Natural killer cell (primary cell): ENCODE data around the gene ZDHHC14. TPM values are rescaled to one million over a fixed set of nuclear protein-coding genes. Genes with fewer than 3 reads are reported as not detected.

Experiments
- ATAC-seq, 3 donors: fragments of 150-1000 bp in 2 of 3; fragments of 200-7000 bp in 1 of 3; cut with Tn5 transposase; 1 replicate in 1 of 3; 2 replicates in 2 of 3; pipeline ENCODE4 v1.10.0; 2021; ENCODE audit warnings: mild to moderate bottlenecking in 2 of 3, moderate library complexity in 2 of 3
- DNase-seq, 2 donors: peaks; one replicate each; pipeline versions ENCODE4 v3.0.0 to v3.0.0-alpha.2; 2013 to 2021; ENCODE audit warnings: mixed read lengths in 1 of 2
- H3K27ac ChIP-seq: one replicate; pipeline ENCODE4 v1.5.1; 2013; ENCODE audit warnings: mild to moderate bottlenecking, low read length
- H3K27me3 ChIP-seq: one replicate; pipeline ENCODE4 v1.6.1; 2013; ENCODE audit warnings: low read length; ENCODE audit not compliant: control insufficient read depth, insufficient read depth
- H3K36me3 ChIP-seq: one replicate; pipeline ENCODE4 v1.6.1; 2013; ENCODE audit warnings: low read length; ENCODE audit not compliant: control insufficient read depth, insufficient read depth
- H3K4me1 ChIP-seq: one replicate; pipeline ENCODE4 v1.6.1; 2013; ENCODE audit warnings: low read length; ENCODE audit not compliant: control insufficient read depth, insufficient read depth
- H3K4me3 ChIP-seq: one replicate; pipeline ENCODE4 v1.5.1; 2013; ENCODE audit warnings: low read length
- H3K9me3 ChIP-seq: one replicate; pipeline ENCODE4 v1.6.1; 2013; ENCODE audit warnings: low read length; ENCODE audit not compliant: control insufficient read depth, insufficient read depth
- H3K27ac Mint-ChIP-seq, 2 donors: one replicate each; pipeline ENCODE4 v1.8.0; 2022; ENCODE audit warnings: mild to moderate bottlenecking in 2 of 2, mixed read lengths in 2 of 2, moderate library complexity in 1 of 2
- H3K27me3 Mint-ChIP-seq, 2 donors: one replicate each; pipeline ENCODE4 v1.8.0; 2022; ENCODE audit warnings: low read depth in 2 of 2, mixed read lengths in 2 of 2
- H3K36me3 Mint-ChIP-seq: one replicate; pipeline ENCODE4 v1.8.0; 2022; ENCODE audit warnings: mixed read lengths
- H3K4me1 Mint-ChIP-seq, 2 donors: one replicate each; pipeline ENCODE4 v1.8.0; 2022; ENCODE audit warnings: mixed read lengths in 2 of 2
- H3K4me3 Mint-ChIP-seq: one replicate; pipeline ENCODE4 v1.8.0; 2022; ENCODE audit warnings: mild to moderate bottlenecking, moderate library complexity, mixed read lengths
- H3K9me3 Mint-ChIP-seq, 2 donors: one replicate each; pipeline ENCODE4 v1.8.0; 2022; ENCODE audit warnings: mixed read lengths in 2 of 2
- CTCF ChIP-seq: fragments of 200-600 bp; IDR thresholded peaks from one replicate; pipeline ENCODE4 v1.8.0; 2022; ENCODE audit warnings: antibody characterized with exemption
- WGBS: methylation state at CpG from one replicate; pipeline ENCODE4 v1.1.7; 2013; ENCODE audit warnings: missing lambda C conversion rate; ENCODE audit not compliant: insufficient coverage; 5-methylcytosine and 5-hydroxymethylcytosine counted together
- intact Hi-C: fragments of 100-400 bp; cut with micrococcal nuclease; formaldehyde crosslinking; loops from one replicate; pipeline ENCODE4 v1.14.2; 2022
- total RNA-seq, 4 donors: library from RNA; stranded (reverse); fragments of 120-200 nt in 1 of 4; gene quantifications; one replicate each; pipeline versions ENCODE4 v1.2.3 to v1.2.4, GENCODE V29; 2013 to 2022

Gene ZDHHC14
- total RNA-seq, 3 donors from 2014 or later (not counting 1 experiment from before 2014, with no cell fraction given): 6.7 to 11.3 (median 10.6) TPM

- Histone ChIP-seq H3K36me3 (no peaks in the 10 kb centered on the region), H3K27ac (no peak overlapping the region), H3K4me1 (peaks cover 9% of the 10 kb centered on the region), H3K27me3 (no peaks in the 10 kb centered on the region), H3K9me3 (peaks cover 3% of the 10 kb centered on the region), H3K4me3 (no peak overlapping the region)
- no peaks in the 10 kb centered on the region for H3K36me3 Mint-ChIP-seq
- H3K27me3 Mint-ChIP-seq: peaks cover 0 to 8% of the 10 kb centered on the region in 2 donors
- no peak for ATAC-seq
- DNase-seq: no peak
- peaks cover 7 to 9% of the 10 kb centered on the region in 2 donors for H3K4me1 Mint-ChIP-seq
- peaks cover 0 to 2% of the 10 kb centered on the region in 2 donors for H3K9me3 Mint-ChIP-seq
- WGBS: 95% methylated on average over 3 of the region's 3 CpGs
- H3K4me3 Mint-ChIP-seq: no peak overlapping the region
- intact Hi-C loops: no loop called here
- no peak for TF ChIP-seq CTCF
- H3K27ac Mint-ChIP-seq: no peak overlapping the region
Observed at GRCh38 chr6:157492741-157493140, 111.8 kb downstream of the ZDHHC14 start.

DNA sequence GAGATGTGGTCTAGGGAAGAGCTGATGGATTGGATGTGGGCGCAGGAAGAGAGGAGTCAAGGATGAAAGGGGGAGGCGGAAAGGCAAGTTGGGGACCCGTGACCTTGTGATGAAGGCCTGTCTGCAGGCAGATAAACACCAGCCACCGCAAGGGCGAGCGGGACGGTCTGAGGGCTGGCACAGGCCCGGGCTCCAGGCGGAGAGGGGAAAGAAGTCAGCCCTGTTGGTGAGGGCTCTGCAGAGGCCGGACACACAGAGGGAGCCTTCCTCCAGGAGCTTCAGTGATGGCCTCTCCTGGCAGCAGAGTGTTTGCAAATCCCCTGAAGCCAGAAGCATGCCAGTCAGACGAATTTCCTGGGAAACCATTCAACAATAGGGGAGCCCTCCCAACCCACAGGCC, 112.2 kb downstream of the ZDHHC14 start:
- intact Hi-C loops: no loop called here
- TF ChIP-seq CTCF: no peak

DNA sequence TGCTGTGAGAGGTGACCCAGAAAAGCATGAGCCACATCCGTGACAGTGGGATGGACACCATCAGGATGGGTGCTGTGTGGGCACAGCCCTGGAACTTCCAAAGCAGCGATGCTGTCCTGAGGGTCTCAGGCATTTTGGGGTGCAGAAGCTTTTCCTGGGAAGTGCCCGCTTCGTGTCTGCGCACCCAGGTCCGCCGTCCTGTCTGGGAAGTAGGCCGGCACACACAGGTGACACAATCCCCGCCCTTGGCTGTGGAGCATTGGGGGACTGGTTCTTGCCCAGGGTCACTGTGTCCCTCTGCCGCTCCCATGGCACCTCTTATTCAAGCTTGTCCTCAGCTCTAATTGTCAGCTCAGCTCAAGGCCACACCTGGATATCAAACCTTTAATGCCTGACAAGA, 112.6 kb downstream of the ZDHHC14 start:
- ATAC-seq: no peak
- intact Hi-C loops: no loop called here
- Mint-ChIP-seq H3K4me1 (peaks cover 10 to 14% of the 10 kb centered on the region in 2 donors), H3K9me3 (peaks cover 0 to 2% of the 10 kb centered on the region in 2 donors), H3K36me3 (no peaks in the 10 kb centered on the region), H3K4me3 (no peak overlapping the region), H3K27me3 (peaks cover 0 to 7% of the 10 kb centered on the region in 2 donors), H3K27ac (no peak overlapping the region)
- H3K27ac ChIP-seq: no peak overlapping the region
- no peaks in the 10 kb centered on the region for H3K36me3 ChIP-seq
- no peak for TF ChIP-seq CTCF
- H3K9me3 ChIP-seq: peaks cover 3% of the 10 kb centered on the region
- H3K4me1 ChIP-seq: peaks cover 7% of the 10 kb centered on the region
- H3K27me3 ChIP-seq: no peaks in the 10 kb centered on the region
- 94% methylated on average over 10 of the region's 10 CpGs for WGBS
- DNase-seq: no peak
- H3K4me3 ChIP-seq: no peak overlapping the region

More for the DNA sequence above, 112.2 kb downstream of the ZDHHC14 start:
- Mint-ChIP-seq H3K9me3 (peaks cover 0 to 2% of the 10 kb centered on the region in 2 donors), H3K4me1 (peaks cover 10 to 12% of the 10 kb centered on the region in 2 donors), H3K27me3 (peaks cover 0 to 8% of the 10 kb centered on the region in 2 donors), H3K36me3 (no peaks in the 10 kb centered on the region), H3K27ac (no peak overlapping the region), H3K4me3 (no peak overlapping the region)
- H3K9me3 ChIP-seq: peaks cover 3% of the 10 kb centered on the region
- no peak for ATAC-seq
- no peak overlapping the region for H3K27ac ChIP-seq
- H3K36me3 ChIP-seq: no peaks in the 10 kb centered on the region
- H3K4me3 ChIP-seq: no peak overlapping the region
- no peak for DNase-seq
- 97% methylated on average over 11 of the region's 11 CpGs for WGBS
- peaks cover 7% of the 10 kb centered on the region for H3K4me1 ChIP-seq
- no peaks in the 10 kb centered on the region for H3K27me3 ChIP-seq

- Mint-ChIP-seq H3K9me3 (peaks cover 0 to 2% of the 10 kb centered on the region in 2 donors), H3K27ac (no peak overlapping the region), H3K36me3 (no peaks in the 10 kb centered on the region), H3K4me3 (no peak overlapping the region), H3K27me3 (peaks cover 0 to 5% of the 10 kb centered on the region in 2 donors), H3K4me1 (peaks cover 9 to 13% of the 10 kb centered on the region in 2 donors)
- DNase-seq: no peak
- Histone ChIP-seq H3K27me3 (no peaks in the 10 kb centered on the region), H3K4me1 (peaks cover 7% of the 10 kb centered on the region), H3K4me3 (no peak overlapping the region), H3K36me3 (no peaks in the 10 kb centered on the region), H3K27ac (no peak overlapping the region), H3K9me3 (peaks cover 3% of the 10 kb centered on the region)
- WGBS: 97% methylated on average over 6 of the region's 6 CpGs
- no peak for ATAC-seq
- intact Hi-C loops: no loop called here
- no peak for TF ChIP-seq CTCF
Observed at GRCh38 chr6:157494132-157494710, 113.2 kb downstream of the ZDHHC14 start.
